H9 (cell line): Measurements from ENCODE around the gene UBAP1. TPM values are rescaled to one million over a fixed set of nuclear protein-coding genes. Genes with fewer than 3 reads are reported as not detected.

ENCODE experiments used
- DNase-seq: peaks from one replicate; pipeline ENCODE4 v3.0.0-alpha.2; 2017
- H2AFZ ChIP-seq: one replicate; pipeline ENCODE4 v1.6.1; 2013; ENCODE audit warnings: mild to moderate bottlenecking, low read length, control low read depth, moderate library complexity
- H2AK5ac ChIP-seq: 2 replicates; pipeline ENCODE4 v1.6.1; 2013; ENCODE audit warnings: low read length, control low read depth, mixed read lengths; ENCODE audit not compliant: insufficient read length
- H2BK120ac ChIP-seq: one replicate; pipeline ENCODE4 v1.6.1; 2013; ENCODE audit warnings: low read depth, mild to moderate bottlenecking, low read length, control low read depth, inconsistent platforms; ENCODE audit not compliant: poor library complexity, severe bottlenecking
- H2BK12ac ChIP-seq: 2 replicates; pipeline ENCODE4 v1.6.1; 2013; ENCODE audit warnings: low read length, control low read depth, mixed read lengths, low read depth; ENCODE audit not compliant: insufficient read length
- H2BK15ac ChIP-seq: 2 replicates; pipeline ENCODE4 v1.6.1; 2013; ENCODE audit warnings: low read depth, low read length, control low read depth
- H2BK20ac ChIP-seq: one replicate; pipeline ENCODE4 v1.6.1; 2013; ENCODE audit warnings: low read depth, mild to moderate bottlenecking, low read length, control low read depth, inconsistent platforms; ENCODE audit not compliant: poor library complexity, severe bottlenecking
- H2BK5ac ChIP-seq: 2 replicates; pipeline ENCODE4 v1.6.1; 2013; ENCODE audit warnings: low read length, control low read depth, mixed read lengths; ENCODE audit not compliant: insufficient read length
- H3K14ac ChIP-seq: 2 replicates; pipeline ENCODE4 v1.6.1; 2013; ENCODE audit warnings: low read length, control low read depth; ENCODE audit not compliant: insufficient read depth
- H3K18ac ChIP-seq: 2 replicates; pipeline ENCODE4 v1.6.1; 2013; ENCODE audit warnings: low read depth, mild to moderate bottlenecking, mixed read lengths, low read length, control low read depth; ENCODE audit not compliant: insufficient read length
- H3K23ac ChIP-seq: 2 replicates; pipeline ENCODE4 v1.6.1; 2013; ENCODE audit warnings: low read length, control low read depth, mixed read lengths, low read depth; ENCODE audit not compliant: insufficient read length
- H3K23me2 ChIP-seq: 2 replicates; pipeline ENCODE4 v1.6.1; 2013; ENCODE audit warnings: low read depth, mild to moderate bottlenecking, mixed read lengths, low read length, control low read depth; ENCODE audit not compliant: insufficient read length, poor library complexity, severe bottlenecking
- H3K27ac ChIP-seq: 2 replicates; pipeline ENCODE4 v1.5.1; 2013; ENCODE audit warnings: low read length, control low read depth, mixed read lengths, low read depth; ENCODE audit not compliant: insufficient read length
- H3K27me3 ChIP-seq: 2 replicates; pipeline ENCODE4 v1.6.1; 2013; ENCODE audit warnings: low read length, control low read depth, inconsistent platforms; ENCODE audit not compliant: insufficient read depth
- H3K4ac ChIP-seq: 2 replicates; pipeline ENCODE4 v1.6.1; 2013; ENCODE audit warnings: low read depth, mild to moderate bottlenecking, control low read depth, inconsistent platforms, low read length, moderate library complexity
- H3K4me1 ChIP-seq: 2 replicates; pipeline ENCODE4 v1.6.1; 2013; ENCODE audit warnings: low read length, control low read depth, inconsistent platforms; ENCODE audit not compliant: insufficient read depth
- H3K4me2 ChIP-seq: 2 replicates; pipeline ENCODE4 v1.6.1; 2013; ENCODE audit warnings: low read length, control low read depth, mixed read lengths; ENCODE audit not compliant: insufficient read length, insufficient read depth
- H3K56ac ChIP-seq: 2 replicates; pipeline ENCODE4 v1.6.1; 2013; ENCODE audit warnings: low read depth, mild to moderate bottlenecking, mixed read lengths, low read length, control low read depth; ENCODE audit not compliant: insufficient read length
- H3K79me1 ChIP-seq: 2 replicates; pipeline ENCODE4 v1.6.1; 2013; ENCODE audit warnings: low read depth, mild to moderate bottlenecking, moderate library complexity, low read length, control low read depth, inconsistent platforms; ENCODE audit not compliant: insufficient read depth, poor library complexity, severe bottlenecking
- H3K79me2 ChIP-seq: 2 replicates; pipeline ENCODE4 v1.6.1; 2013; ENCODE audit warnings: low read length, control low read depth, inconsistent platforms; ENCODE audit not compliant: insufficient read depth
- H3K9ac ChIP-seq: 2 replicates; pipeline ENCODE4 v1.6.1; 2013; ENCODE audit warnings: low read length, control low read depth, mixed read lengths; ENCODE audit not compliant: insufficient read length; ENCODE audit errors: extremely low read depth
- H3K9me3 ChIP-seq: one replicate; pipeline ENCODE4 v1.6.1; 2013; ENCODE audit warnings: low read depth, low read length, inconsistent platforms; ENCODE audit not compliant: control insufficient read depth
- H3T11ph ChIP-seq: one replicate; pipeline ENCODE4 v1.6.1; 2013; ENCODE audit warnings: mild to moderate bottlenecking, low read length, control low read depth, inconsistent platforms
- H4K20me1 ChIP-seq: one replicate; pipeline ENCODE4 v1.6.1; 2013; ENCODE audit not compliant: control insufficient read depth, insufficient read length, insufficient read depth
- H4K5ac ChIP-seq: 2 replicates; pipeline ENCODE4 v1.6.1; 2013; ENCODE audit warnings: low read depth, mild to moderate bottlenecking, mixed read lengths, low read length, control low read depth; ENCODE audit not compliant: insufficient read length
- H4K8ac ChIP-seq: replicated peaks from 2 replicates; pipeline ENCODE4 v1.6.1; 2013; ENCODE audit warnings: low read length, control low read depth, mixed read lengths, low read depth; ENCODE audit not compliant: insufficient read length
- H4K91ac ChIP-seq: 2 replicates; pipeline ENCODE4 v1.6.1; 2013; ENCODE audit warnings: low read depth, mild to moderate bottlenecking, moderate library complexity, mixed read lengths, low read length, control low read depth; ENCODE audit not compliant: insufficient read length
- H3K27ac Mint-ChIP-seq, 3 experiments: 2 replicates in 2 of 3; 3 replicates in 1 of 3; pipeline ENCODE4 v1.8.0; 2020 to 2021; ENCODE audit warnings: mixed read lengths in 3 of 3, mild to moderate bottlenecking in 1 of 3, moderate library complexity in 1 of 3
- H3K27me3 Mint-ChIP-seq: 2 replicates; pipeline ENCODE4 v1.8.0; 2021; ENCODE audit warnings: low read depth, mild to moderate bottlenecking, moderate library complexity, mixed read lengths
- H3K36me3 Mint-ChIP-seq, 3 experiments: 2 replicates in 2 of 3; 3 replicates in 1 of 3; pipeline ENCODE4 v1.8.0; 2020 to 2021; ENCODE audit warnings: low read depth in 3 of 3, mixed read lengths in 3 of 3; ENCODE audit not compliant: insufficient read depth in 1 of 3
- H3K4me1 Mint-ChIP-seq, 2 experiments: 2 replicates each; pipeline ENCODE4 v1.8.0; 2020; ENCODE audit warnings: mixed read lengths in 2 of 2
- H3K4me3 Mint-ChIP-seq, 2 experiments: 2 replicates in 1 of 2; 3 replicates in 1 of 2; pipeline ENCODE4 v1.8.0; 2020 to 2021; ENCODE audit warnings: mild to moderate bottlenecking in 2 of 2, mixed read lengths in 2 of 2, moderate library complexity in 1 of 2
- H3K9me3 Mint-ChIP-seq, 2 experiments: 2 replicates in 1 of 2; 3 replicates in 1 of 2; pipeline ENCODE4 v1.8.0; 2020; ENCODE audit warnings: mild to moderate bottlenecking in 2 of 2, mixed read lengths in 2 of 2, moderate library complexity in 1 of 2
- CTCF ChIP-seq: fragments of 200-600 bp; sonication (generic); conservative IDR thresholded peaks from 3 replicates; pipeline ENCODE4 v1.8.0; 2021; ENCODE audit warnings: antibody characterized with exemption, mild to moderate bottlenecking
- WGBS: extraction: QIAGEN DNeasy Blood & Tissue Kit; methylation state at CpG from one replicate; pipeline ENCODE4 v1.1.7; 2013; ENCODE audit warnings: missing lambda C conversion rate, low lambda C conversion rate, mixed read lengths; ENCODE audit not compliant: insufficient read length; ENCODE audit errors: extremely low coverage; 5-methylcytosine and 5-hydroxymethylcytosine counted together
- total RNA-seq: library from RNA; stranded (reverse); gene quantifications from 2 replicates; pipeline ENCODE4 v1.2.1, GENCODE V29; 2021

Gene UBAP1
- total RNA-seq, 1 experiment from 2014 or later: 32.6 TPM

- Histone ChIP-seq H3K79me1 (no peaks in the 10 kb centered on the region), H3K14ac (no peak overlapping the region), H4K5ac (no peak overlapping the region), H2AFZ (no peak overlapping the region), H3K27ac (no peak overlapping the region), H3K4me1 (no peaks in the 10 kb centered on the region), H3K18ac (no peak overlapping the region), H3K9me3 (no peaks in the 10 kb centered on the region), H4K91ac (no peak overlapping the region), H2BK20ac (no peak overlapping the region), H2AK5ac (no peak overlapping the region), H2BK120ac (no peak overlapping the region), H3T11ph (no peak overlapping the region), H3K4ac (no peak overlapping the region), H3K23me2 (no peaks in the 10 kb centered on the region), H3K4me2 (no peak overlapping the region), H3K9ac (no peak overlapping the region), H2BK12ac (no peak overlapping the region), H2BK5ac (no peak overlapping the region), H4K8ac (no peak overlapping the region), H3K23ac (no peak overlapping the region), H2BK15ac (no peak overlapping the region), H3K56ac (no peak overlapping the region), H4K20me1 (no peaks in the 10 kb centered on the region), H3K79me2 (peaks cover 2% of the 10 kb centered on the region; the same call in 1 of the 2 replicates), H3K27me3 (no peaks in the 10 kb centered on the region)
- H3K27me3 Mint-ChIP-seq: no peaks in the 10 kb centered on the region
- H3K9me3 Mint-ChIP-seq: peaks cover 2 to 3% of the 10 kb centered on the region in 2 experiments; a peak in 2 of 5 replicates
- H3K27ac Mint-ChIP-seq: no peak overlapping the region
- peaks cover 0 to 27% (median 2%) of the 10 kb centered on the region in 3 experiments; a peak in 4 of 7 replicates for H3K36me3 Mint-ChIP-seq
- no CpG with 5 or more reads among the region's 4 CpGs for WGBS
- DNase-seq: no peak
- TF ChIP-seq CTCF: no peak
- H3K4me3 Mint-ChIP-seq: no peak overlapping the region
- H3K4me1 Mint-ChIP-seq: peaks cover 2 to 4% of the 10 kb centered on the region in 2 experiments; a peak in 2 of 4 replicates
These were observed 27.7 kb downstream of the UBAP1 start for GRCh38 chr9:34206561-34206960.
